ENCODE measurements around the gene ZNF205. TPM values are rescaled to one million over a fixed set of nuclear protein-coding genes. Genes with fewer than 3 reads are reported as not detected.

ZNF205 gene
- total RNA-seq: 10.3 and 10.6 TPM in 2 replicates

GRCh38 chr16:3112058-3112880, at the start of gene ZNF205:
Gene ZNF205, plus strand, starts transcription at chr16:3112586. Its CDS starts 845 bp downstream, at chr16:3113431.

GRCh38 chr16:3065069-3065741, 47.2 kb upstream of the ZNF205 start, which contains the start of gene IL32:
Gene IL32, plus strand, starts transcription at chr16:3065640. Its CDS starts 172 bp downstream, at chr16:3065812.

GRCh38 chr16:3098459-3099394, 13.7 kb upstream of the ZNF205 start, which contains the start of gene ZSCAN10:
Gene ZSCAN10, minus strand, starts transcription at chr16:3099294. Its CDS starts 6,357 bp downstream, at chr16:3092937.

GRCh38 chr16:3134338-3135125, 22.1 kb downstream of the ZNF205 start, which contains the start of gene ZNF213:
Gene ZNF213, plus strand, starts transcription at chr16:3135029. Its CDS starts 2,252 bp downstream, at chr16:3137281.

Other genes with a start within 250 kb of the ZNF205 start
- 74.9 and 165 TPM in 2 replicates for gene FLYWCH2, start 229.4 kb upstream of the ZNF205 start, total RNA-seq
- 27.7 and 33.2 TPM in 2 replicates for gene FLYWCH1, start 200.7 kb upstream of the ZNF205 start, total RNA-seq
- 0.23 and 1.8 TPM in 2 replicates for gene KREMEN2, start 148.3 kb upstream of the ZNF205 start, total RNA-seq
- gene PAQR4, start 143.2 kb upstream of the ZNF205 start, total RNA-seq: 1.8 and 4.0 TPM in 2 replicates
- 2.7 and 3.0 TPM in 2 replicates for gene PKMYT1, start 132.1 kb upstream of the ZNF205 start, total RNA-seq
- gene CLDN9, start 99.7 kb upstream of the ZNF205 start, total RNA-seq: not detected in 2 replicates
- gene CLDN6, start 94.4 kb upstream of the ZNF205 start, total RNA-seq: 0.12 and 0.51 TPM in 2 replicates
- 70.5 and 162 TPM in 2 replicates for gene TNFRSF12A, start 92.2 kb upstream of the ZNF205 start, total RNA-seq
- 64.4 and 69.3 TPM in 2 replicates for gene HCFC1R1, start 88.6 kb upstream of the ZNF205 start, total RNA-seq
- 24.8 and 30.0 TPM in 2 replicates for gene THOC6, start 88.6 kb upstream of the ZNF205 start, total RNA-seq
- gene BICDL2, start 75.6 kb upstream of the ZNF205 start, total RNA-seq: 0.23 TPM in 1 of 2 replicates, not detected in the other
- under 0.01 TPM in 1 of 2 replicates, not detected in the other for gene MMP25, start 66.0 kb upstream of the ZNF205 start, total RNA-seq
- gene IL32, start 46.9 kb upstream of the ZNF205 start, total RNA-seq: 10.7 and 13.4 TPM in 2 replicates
- gene ZSCAN10, start 13.3 kb upstream of the ZNF205 start, total RNA-seq: not detected in 2 replicates
- gene ZNF213, start 22.4 kb downstream of the ZNF205 start, total RNA-seq: 6.2 and 8.9 TPM in 2 replicates
- gene OR1F1, start 75.6 kb downstream of the ZNF205 start, total RNA-seq: not detected in 2 replicates
- gene ZNF200, start 122.6 kb downstream of the ZNF205 start, total RNA-seq: 6.1 and 9.9 TPM in 2 replicates
- gene MEFV, start 144.0 kb downstream of the ZNF205 start, total RNA-seq: not detected in 2 replicates
- gene ZNF263, start 170.9 kb downstream of the ZNF205 start, total RNA-seq: 38.0 and 49.0 TPM in 2 replicates
- gene TIGD7, start 192.8 kb downstream of the ZNF205 start, total RNA-seq: 2.3 TPM in 2 replicates
- gene ZNF75A, start 192.9 kb downstream of the ZNF205 start, total RNA-seq: 8.9 and 20.7 TPM in 2 replicates
- gene OR2C1, start 243.3 kb downstream of the ZNF205 start, total RNA-seq: 0.77 TPM in 1 of 2 replicates, not detected in the other